ENCODE data around the gene DPH6.
"Not testable (repeated sequence)": the region's sequence is repeated elsewhere in the genome, so short reads cannot be mapped to it uniquely, and the experiment has no call there.

DPH6 gene

GRCh38 chr15:35329521-35329961, 216.4 kb downstream of the DPH6 start:
- no peak for DNase-seq (ENCODE audit: extremely low spot score)
- no peak for TF ChIP-seq CTCF (IDR thresholded peaks at IDR 0.05; ENCODE audit: control extremely low read depth, extremely low read depth, low read depth, missing control alignments)
- CTCF ChIA-PET = interaction anchor here (0.7 to 1.2 kb wide), 3 partner anchors 24 to 115 kb away, joined by 3 read pairs; no protein-coding TSS in a partner anchor
- POLR2A ChIA-PET = no interaction called here

- POLR2A ChIA-PET; DNase-seq (ENCODE audit: extremely low spot score): not testable (repeated sequence)
- CTCF ChIA-PET = interaction anchor here (1.2 kb wide), 1 partner anchor 23 kb away, joined by 3 read pairs; no protein-coding TSS in a partner anchor
These were observed 217.1 kb downstream of the DPH6 start for GRCh38 chr15:35328836-35329235.

GRCh38 chr15:35327789-35328188, 218.2 kb downstream of the DPH6 start:
- ChIA-PET CTCF (no interaction called here), POLR2A (no interaction called here)
- DNase-seq (ENCODE audit: extremely low spot score) = no peak
- TF ChIP-seq CTCF (IDR thresholded peaks at IDR 0.05; ENCODE audit: control extremely low read depth, extremely low read depth, low read depth, missing control alignments) = no peak

- no peak for DNase-seq (ENCODE audit: extremely low spot score)
- CTCF ChIA-PET = interaction anchor here (0.7 to 1.2 kb wide), 2 partner anchors 14 to 91 kb away, joined by 3 read pairs; no protein-coding TSS in a partner anchor
- TF ChIP-seq CTCF (IDR thresholded peaks at IDR 0.05; ENCODE audit: control extremely low read depth, extremely low read depth, low read depth, missing control alignments) = no peak
- POLR2A ChIA-PET = no interaction called here
These were observed 220.5 kb downstream of the DPH6 start for GRCh38 chr15:35325374-35325941.

GRCh38 chr15:35323141-35323540, 222.8 kb downstream of the DPH6 start:
- TF ChIP-seq CTCF (IDR thresholded peaks at IDR 0.05; ENCODE audit: control extremely low read depth, extremely low read depth, low read depth, missing control alignments) = no peak
- ChIA-PET POLR2A (no interaction called here), CTCF (interaction anchor here (1.1 kb wide), 1 partner anchor 84 kb away, joined by 3 read pairs; no protein-coding TSS in a partner anchor)
- DNase-seq (ENCODE audit: extremely low spot score) = no peak

GRCh38 chr15:35321926-35322325, 224.0 kb downstream of the DPH6 start:
- no peak for DNase-seq (ENCODE audit: extremely low spot score)
- POLR2A ChIA-PET = no interaction called here
- TF ChIP-seq CTCF (IDR thresholded peaks at IDR 0.05; ENCODE audit: control extremely low read depth, extremely low read depth, low read depth, missing control alignments) = no peak
- CTCF ChIA-PET = interaction anchor here (1.5 to 1.8 kb wide), 2 partner anchors 14 to 30 kb away, joined by 4 read pairs; no protein-coding TSS in a partner anchor

GRCh38 chr15:35320911-35321310, 225.1 kb downstream of the DPH6 start:
- CTCF ChIA-PET = interaction anchor here (1.2 to 1.8 kb wide), 2 partner anchors 13 to 14 kb away, joined by 3 to 4 read pairs; no protein-coding TSS in a partner anchor
- POLR2A ChIA-PET = no interaction called here
- DNase-seq (ENCODE audit: extremely low spot score) = no peak
- no peak for TF ChIP-seq CTCF (IDR thresholded peaks at IDR 0.05; ENCODE audit: control extremely low read depth, extremely low read depth, low read depth, missing control alignments)
